Dendritic cell treated with granulocyte-macrophage colony-stimulating factor and Interleukin-4, amounts not matched to agents 40 ng/mL and 50 ng/mL, for 4 days (primary cell): ENCODE results near the gene TRAPPC14.

Experiments used
- H3K27ac Mint-ChIP-seq: one replicate; pipeline ENCODE4 v1.8.0; 2022; ENCODE audit warnings: mild to moderate bottlenecking, mixed read lengths
- H3K27me3 Mint-ChIP-seq: one replicate; pipeline ENCODE4 v1.8.0; 2022; ENCODE audit warnings: mild to moderate bottlenecking, mixed read lengths
- H3K36me3 Mint-ChIP-seq: one replicate; pipeline ENCODE4 v1.8.0; 2022; ENCODE audit warnings: low read depth, mixed read lengths
- H3K4me1 Mint-ChIP-seq: one replicate; pipeline ENCODE4 v1.8.0; 2022; ENCODE audit warnings: low read depth, mixed read lengths
- H3K4me3 Mint-ChIP-seq: one replicate; pipeline ENCODE4 v1.8.0; 2022; ENCODE audit warnings: mild to moderate bottlenecking, moderate library complexity, mixed read lengths
- H3K9me3 Mint-ChIP-seq: one replicate; pipeline ENCODE4 v1.8.0; 2022; ENCODE audit warnings: mixed read lengths
- intact Hi-C: fragments of 100-400 bp; cut with micrococcal nuclease; formaldehyde crosslinking; loops from one replicate; pipeline ENCODE4 v1.15.0; 2022

The TRAPPC14 gene

DNA sequence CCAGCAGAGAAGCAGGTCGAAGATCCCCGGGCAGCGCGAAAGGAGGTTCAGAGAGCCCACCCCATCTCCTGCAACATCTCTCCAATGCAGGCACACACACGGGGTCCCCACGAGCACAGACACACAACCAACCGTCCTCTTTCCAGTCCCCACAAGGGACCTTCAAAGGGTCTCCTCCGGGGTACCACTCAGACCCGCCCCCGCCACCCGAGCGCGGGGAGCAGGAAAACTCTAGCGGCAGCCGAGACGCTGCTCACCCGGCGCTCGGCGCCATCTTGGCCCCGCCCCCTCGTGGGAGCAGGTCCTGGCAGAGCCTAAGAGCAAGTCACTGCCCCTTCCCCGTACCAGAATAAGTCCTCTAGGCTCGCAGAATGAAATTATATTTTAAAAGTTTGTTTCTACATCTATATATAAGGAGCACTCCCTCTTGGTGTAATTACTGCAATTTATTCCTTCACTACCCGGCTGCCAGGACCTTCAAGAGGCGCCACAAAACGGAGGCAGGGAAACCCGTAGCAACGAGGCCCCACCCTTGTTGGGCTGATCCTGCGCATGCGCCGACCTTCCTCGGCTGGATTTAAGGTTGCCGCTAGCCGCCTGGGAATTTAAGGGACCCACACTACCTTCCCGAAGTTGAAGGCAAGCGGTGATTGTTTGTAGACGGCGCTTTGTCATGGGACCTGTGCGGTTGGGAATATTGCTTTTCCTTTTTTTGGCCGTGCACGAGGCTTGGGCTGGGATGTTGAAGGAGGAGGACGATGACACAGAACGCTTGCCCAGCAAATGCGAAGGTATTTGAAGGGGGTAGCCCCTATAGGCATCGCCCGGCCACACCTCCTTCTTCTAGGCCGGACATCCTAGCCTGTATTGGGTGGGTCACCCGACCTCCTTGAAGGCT is 39.2 kb downstream of the TRAPPC14 start, which contains the start of the genes CNPY4 and TAF6:
TSS of gene CNPY4 (plus strand) at position 563 of the 898 bp plus-strand sequence. CDS start at position 674, 111 bp downstream.
TSS of gene TAF6 (minus strand) at position 287 of the 898 bp plus-strand sequence. CDS start 5,149 bp downstream, outside the sequence.
- H3K4me3 Mint-ChIP-seq = peak within 1 kb of the TSS; percentile 100
- H3K36me3 Mint-ChIP-seq = peaks cover 35% of the 10 kb centered on the region
- peaks cover 46% of the 10 kb centered on the region for H3K4me1 Mint-ChIP-seq
- H3K9me3 Mint-ChIP-seq = no peaks in the 10 kb centered on the region
- H3K27me3 Mint-ChIP-seq = no peaks in the 10 kb centered on the region
- intact Hi-C loops = loop anchor here (1.0 to 2.0 kb wide), 2 partner anchors 8 to 19 kb away; partner anchors contain the start of genes AP4M1 and MCM7
- peak within 1 kb of the TSS; percentile 97 for H3K27ac Mint-ChIP-seq

DNA sequence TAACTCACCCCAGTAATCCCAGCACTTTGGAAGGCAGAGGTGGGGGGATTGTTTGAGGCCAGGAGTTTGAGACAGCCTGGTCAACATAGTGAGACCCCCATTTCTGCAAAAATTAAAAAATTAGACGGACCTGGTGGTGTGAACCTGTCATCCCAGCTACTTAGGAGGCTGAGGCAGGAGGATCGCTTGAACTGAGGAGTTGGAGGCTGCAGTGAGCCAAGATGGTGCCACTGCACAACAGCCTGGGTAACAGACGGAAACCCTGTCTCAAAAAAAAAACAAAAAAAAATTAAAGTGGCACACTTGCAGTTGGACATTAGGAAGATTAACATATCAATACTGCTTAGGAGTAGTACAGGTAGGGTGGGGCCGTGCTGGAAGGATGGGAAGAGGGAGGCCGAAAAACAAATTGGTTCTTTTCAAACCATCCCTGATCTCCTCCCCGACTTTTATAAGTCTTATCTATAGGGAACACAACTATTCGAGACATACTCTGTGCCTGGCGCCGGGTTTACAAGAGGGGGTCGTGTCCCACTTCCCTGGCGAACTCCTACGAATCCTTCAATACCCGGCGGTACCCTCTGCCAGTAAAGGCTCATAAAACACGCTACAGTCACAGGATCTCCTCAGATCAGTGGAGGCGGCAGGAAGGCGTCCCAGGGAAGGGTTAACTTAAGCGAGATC is 40.0 kb downstream of the TRAPPC14 start:
- Mint-ChIP-seq H3K27ac (peak overlapping the region; percentile 97), H3K4me3 (peak overlapping the region; percentile 100), H3K9me3 (no peaks in the 10 kb centered on the region), H3K36me3 (peaks cover 43% of the 10 kb centered on the region), H3K4me1 (peaks cover 44% of the 10 kb centered on the region), H3K27me3 (no peaks in the 10 kb centered on the region)
- intact Hi-C loops = loop anchor here (1.0 to 2.0 kb wide), 2 partner anchors 9 to 18 kb away; partner anchors contain the start of genes AP4M1 and MCM7

DNA sequence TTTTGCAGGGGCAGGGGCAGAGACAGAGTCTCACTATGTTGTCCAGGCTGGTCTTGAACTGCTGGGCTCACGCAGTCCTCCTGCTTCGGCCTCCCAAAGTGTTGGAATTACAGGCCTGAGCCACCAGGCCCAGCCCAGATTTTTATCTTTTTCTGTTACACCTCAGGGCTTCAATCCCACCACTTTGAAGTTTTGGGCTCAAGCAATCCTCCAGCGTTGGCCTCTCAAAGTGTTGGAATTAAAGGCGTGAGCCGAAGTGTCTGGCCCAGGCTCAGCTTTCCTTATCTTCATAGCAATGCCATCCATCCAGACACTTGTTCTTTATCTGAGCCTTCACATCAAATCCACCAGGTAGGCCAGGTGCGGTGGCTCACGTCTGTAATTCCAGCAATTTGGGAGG is 43.5 kb downstream of the TRAPPC14 start:
- Mint-ChIP-seq H3K27ac (no peak overlapping the region), H3K9me3 (no peaks in the 10 kb centered on the region), H3K27me3 (no peaks in the 10 kb centered on the region), H3K4me3 (no peak overlapping the region), H3K36me3 (peaks cover 70% of the 10 kb centered on the region), H3K4me1 (peaks cover 35% of the 10 kb centered on the region)
- intact Hi-C loops = no loop called here

DNA sequence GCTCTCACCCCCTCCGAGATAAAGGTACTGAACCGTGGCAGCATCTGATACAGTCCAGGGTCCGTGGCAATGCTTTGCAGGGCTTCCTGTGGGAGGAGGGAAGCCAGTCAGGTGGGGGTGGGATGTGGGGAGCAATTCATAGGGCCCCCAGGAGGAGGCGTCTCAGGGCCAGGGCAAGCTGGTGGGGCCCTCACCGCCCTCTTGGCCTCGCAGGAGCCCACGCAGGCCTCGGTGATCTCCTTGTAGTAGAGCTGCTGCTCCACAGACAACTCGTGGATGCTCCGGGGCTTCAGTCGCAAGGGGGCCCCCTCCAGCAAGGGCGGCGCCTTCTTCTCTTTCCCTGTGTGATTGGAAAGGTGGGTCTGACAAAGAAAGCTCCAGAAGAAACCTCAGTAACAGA is 46.6 kb downstream of the TRAPPC14 start:
- peaks cover 88% of the 10 kb centered on the region for H3K36me3 Mint-ChIP-seq
- peaks cover 27% of the 10 kb centered on the region for H3K4me1 Mint-ChIP-seq
- intact Hi-C loops = no loop called here
- H3K4me3 Mint-ChIP-seq = no peak overlapping the region
- no peaks in the 10 kb centered on the region for H3K27me3 Mint-ChIP-seq
- no peak overlapping the region for H3K27ac Mint-ChIP-seq
- H3K9me3 Mint-ChIP-seq = no peaks in the 10 kb centered on the region

DNA sequence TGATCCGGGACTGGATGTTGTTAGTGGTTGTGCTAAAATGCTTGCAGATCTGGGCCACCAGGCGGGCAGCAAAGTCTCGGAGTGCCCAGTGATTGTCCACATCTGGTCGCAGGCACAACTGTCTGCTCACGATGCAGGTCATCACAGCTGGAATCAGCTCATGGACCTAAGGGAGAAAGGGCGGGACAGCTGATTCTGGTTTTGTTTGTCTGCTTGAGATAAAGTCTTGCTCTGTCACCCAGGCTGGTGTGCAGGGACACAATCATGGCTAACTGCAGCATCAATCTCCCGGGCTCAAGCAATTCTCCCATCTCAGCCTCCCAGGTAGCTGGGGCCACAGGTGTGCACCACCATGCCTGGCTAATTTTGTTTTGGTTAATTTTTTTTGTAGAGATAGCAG is 47.4 kb downstream of the TRAPPC14 start:
- Mint-ChIP-seq H3K36me3 (peaks cover 96% of the 10 kb centered on the region), H3K4me3 (no peak overlapping the region), H3K4me1 (peaks cover 26% of the 10 kb centered on the region), H3K27ac (no peak overlapping the region), H3K9me3 (no peaks in the 10 kb centered on the region), H3K27me3 (no peaks in the 10 kb centered on the region)
- intact Hi-C loops = no loop called here

DNA sequence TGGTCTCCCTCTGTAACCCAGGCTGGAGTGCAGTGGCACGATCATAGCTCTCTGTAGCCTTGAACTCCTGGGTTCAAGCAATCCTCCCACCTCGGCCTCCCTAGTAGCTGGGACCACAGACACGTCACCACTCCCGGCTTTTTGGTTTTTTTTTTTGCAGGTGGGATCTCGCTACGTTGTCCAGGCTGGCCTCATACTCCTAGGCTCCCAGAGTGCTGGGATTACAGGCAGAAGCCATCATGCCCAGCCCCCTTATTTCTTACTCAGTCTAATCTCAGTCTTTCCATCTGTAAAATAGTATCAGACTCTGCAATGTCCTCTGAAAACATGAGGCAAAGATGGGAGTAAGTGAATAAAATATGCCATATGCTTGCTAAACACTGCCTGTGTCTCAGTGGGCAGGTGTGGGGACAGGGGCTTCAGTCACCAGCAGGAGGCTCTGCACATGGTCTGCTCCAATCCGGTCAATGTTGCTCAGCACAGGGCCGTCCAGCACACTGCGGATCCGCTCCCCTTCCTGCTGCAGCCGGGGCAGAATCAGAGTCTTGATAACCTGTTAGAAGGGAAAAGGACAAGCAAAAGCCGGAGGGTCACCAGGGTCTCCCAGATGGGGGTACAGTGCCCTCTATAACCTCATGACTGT is 48.9 kb downstream of the TRAPPC14 start:
- Mint-ChIP-seq H3K27ac (no peak overlapping the region), H3K36me3 (peaks cover 100% of the 10 kb centered on the region), H3K9me3 (no peaks in the 10 kb centered on the region), H3K4me3 (no peak overlapping the region), H3K4me1 (peaks cover 26% of the 10 kb centered on the region), H3K27me3 (no peaks in the 10 kb centered on the region)
- intact Hi-C loops = no loop called here

DNA sequence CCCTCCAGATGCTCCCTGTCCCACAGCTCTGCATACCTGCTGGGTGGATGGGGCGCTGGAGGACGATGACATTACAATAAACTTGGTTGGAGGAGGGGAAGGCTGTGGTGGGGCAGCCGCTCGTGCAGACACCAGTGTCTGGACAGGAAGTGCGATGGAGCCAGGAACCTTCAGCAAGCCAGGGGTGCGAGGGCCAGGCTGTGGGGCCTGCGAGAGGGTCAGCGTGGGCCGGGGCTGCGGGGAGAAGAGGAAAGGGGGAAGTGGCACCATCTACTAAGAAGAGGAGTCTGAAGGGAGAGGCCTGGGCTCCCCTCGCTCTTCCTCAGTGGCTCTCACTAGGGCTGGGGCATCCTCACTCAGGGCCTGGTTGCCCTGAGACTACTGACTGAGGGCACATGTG is 50.6 kb downstream of the TRAPPC14 start:
- Mint-ChIP-seq H3K9me3 (no peaks in the 10 kb centered on the region), H3K27me3 (no peaks in the 10 kb centered on the region), H3K36me3 (peaks cover 100% of the 10 kb centered on the region), H3K4me1 (peaks cover 19% of the 10 kb centered on the region), H3K4me3 (no peak overlapping the region), H3K27ac (no peak overlapping the region)
- intact Hi-C loops = no loop called here

DNA sequence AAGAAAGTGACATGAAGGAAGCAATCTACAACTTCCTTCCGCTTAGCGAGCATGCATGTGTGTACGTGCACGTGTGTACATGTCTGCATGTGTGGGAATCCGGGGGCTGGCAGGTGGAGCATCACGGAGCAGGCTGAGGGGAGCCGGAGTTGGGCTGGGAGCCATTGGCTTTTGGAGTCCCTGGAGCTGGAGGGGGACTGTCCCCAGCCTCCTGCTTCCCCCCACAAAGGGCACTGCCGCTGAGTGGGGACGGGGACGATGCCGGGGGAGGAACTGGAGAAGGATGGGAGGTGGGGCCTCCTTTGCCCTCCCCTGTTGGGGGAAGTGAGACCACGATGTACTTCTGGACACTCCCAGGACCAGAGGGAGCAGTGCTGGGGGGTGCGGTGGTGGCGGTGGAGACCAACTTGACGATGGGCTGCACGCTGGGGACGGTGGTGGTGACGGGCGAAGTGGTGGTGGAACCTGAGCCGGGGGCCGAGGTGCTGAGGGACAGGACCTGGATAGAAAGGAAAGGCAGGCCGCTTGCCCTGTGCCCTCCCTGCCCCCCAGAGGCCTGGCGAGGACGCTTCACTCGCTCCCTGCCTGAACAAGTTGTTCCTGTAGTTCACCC is 51.3 kb downstream of the TRAPPC14 start:
- H3K27me3 Mint-ChIP-seq = no peaks in the 10 kb centered on the region
- no peak overlapping the region for H3K4me3 Mint-ChIP-seq
- no peak overlapping the region for H3K27ac Mint-ChIP-seq
- peaks cover 20% of the 10 kb centered on the region for H3K4me1 Mint-ChIP-seq
- intact Hi-C loops = no loop called here
- peaks cover 93% of the 10 kb centered on the region for H3K36me3 Mint-ChIP-seq
- no peaks in the 10 kb centered on the region for H3K9me3 Mint-ChIP-seq

DNA sequence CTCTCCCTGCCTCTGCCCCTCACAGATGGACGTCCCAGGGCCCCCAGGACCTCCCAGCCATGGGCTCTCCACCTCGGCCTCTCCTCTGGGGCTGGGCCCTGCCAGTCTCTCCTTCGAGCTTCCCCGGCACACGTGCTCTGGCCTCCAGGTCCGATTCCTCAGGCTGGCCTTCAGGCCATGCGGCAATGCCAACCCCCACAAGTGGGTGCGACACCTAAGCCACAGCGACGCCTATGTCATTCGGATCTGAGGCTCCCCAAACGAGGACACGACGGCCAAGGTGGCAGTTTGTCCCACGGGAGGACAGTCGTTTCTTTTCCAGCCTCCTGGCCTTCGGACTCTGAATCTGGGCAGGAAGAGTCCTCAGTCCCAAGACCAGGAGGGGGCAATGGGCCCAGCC is 51.9 kb downstream of the TRAPPC14 start:
- intact Hi-C loops = no loop called here
- Mint-ChIP-seq H3K27me3 (no peaks in the 10 kb centered on the region), H3K4me1 (peaks cover 20% of the 10 kb centered on the region), H3K9me3 (no peaks in the 10 kb centered on the region), H3K36me3 (peaks cover 90% of the 10 kb centered on the region), H3K27ac (peak overlapping the region; percentile 15), H3K4me3 (no peak overlapping the region)

DNA sequence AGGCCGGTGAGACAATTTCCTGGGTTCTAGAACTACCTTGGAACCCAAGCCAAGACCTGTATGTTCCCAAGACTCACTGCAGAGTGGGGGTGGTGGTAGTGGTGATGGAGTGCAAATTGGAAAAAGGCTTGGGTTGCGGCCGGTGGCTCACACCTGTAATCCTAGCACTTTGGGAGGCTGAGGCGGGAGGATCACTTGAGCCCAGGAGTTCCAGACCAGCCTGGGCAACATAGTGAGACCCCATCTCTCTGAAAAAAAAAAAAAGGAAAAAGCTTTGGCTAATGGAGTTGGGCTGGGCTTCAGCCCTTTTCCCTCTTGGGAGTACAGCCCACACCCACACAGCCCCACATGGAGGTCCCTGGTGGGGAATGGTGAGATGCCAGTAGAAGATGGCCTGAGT is 53.0 kb downstream of the TRAPPC14 start:
- H3K27ac Mint-ChIP-seq = no peak overlapping the region
- H3K36me3 Mint-ChIP-seq = peaks cover 87% of the 10 kb centered on the region
- H3K9me3 Mint-ChIP-seq = no peaks in the 10 kb centered on the region
- no peak overlapping the region for H3K4me3 Mint-ChIP-seq
- H3K27me3 Mint-ChIP-seq = no peaks in the 10 kb centered on the region
- peaks cover 20% of the 10 kb centered on the region for H3K4me1 Mint-ChIP-seq
- intact Hi-C loops = no loop called here
